Keratinocyte (primary cell): Measurements from ENCODE around the gene RNU2-63P. TPM values are rescaled to one million over a fixed set of nuclear protein-coding genes. Genes with fewer than 3 reads are reported as not detected.

Experiments
- DNase-seq: peaks from one replicate; pipeline ENCODE4 v3.0.0-alpha.2; 2011; ENCODE audit warnings: low read depth, missing footprints, low spot score
- FAIRE-seq: peaks from 2 replicates; lab custom pipeline; 2011; peaks lifted over from hg19 to GRCh38; lab: Jason Lieb, UNC
- H2AFZ ChIP-seq: 2 replicates; pipeline ENCODE4 v1.6.0; 2012; ENCODE audit warnings: low read length, control low read depth, inconsistent platforms; ENCODE audit not compliant: control insufficient read depth
- H3K27ac ChIP-seq: 2 replicates; pipeline ENCODE4 v1.5.1; 2011; ENCODE audit warnings: low read length; ENCODE audit not compliant: control insufficient read depth, insufficient read depth
- H3K27me3 ChIP-seq: 3 replicates; pipeline ENCODE4 v1.6.0; 2011; ENCODE audit warnings: low read length; ENCODE audit not compliant: control insufficient read depth, insufficient read depth; ENCODE audit errors: extremely low read depth
- H3K36me3 ChIP-seq, 2 experiments: 2 replicates in 1 of 2; 3 replicates in 1 of 2; pipeline ENCODE4 v1.5.1; 2011; ENCODE audit warnings: low read length in 2 of 2, mild to moderate bottlenecking in 1 of 2; ENCODE audit not compliant: control insufficient read depth in 2 of 2, insufficient read depth in 2 of 2; ENCODE audit errors: extremely low read depth in 1 of 2
- H3K4me1 ChIP-seq: 3 replicates; pipeline ENCODE4 v1.5.1; 2011; ENCODE audit warnings: low read length; ENCODE audit not compliant: control insufficient read depth, insufficient read depth; ENCODE audit errors: extremely low read depth
- H3K4me2 ChIP-seq: 3 replicates; pipeline ENCODE4 v1.6.0; 2011; ENCODE audit warnings: low read depth, low read length; ENCODE audit not compliant: control insufficient read depth, insufficient read depth; ENCODE audit errors: extremely low read depth
- H3K4me3 ChIP-seq, 3 experiments: fragments of 200-600 bp in 1 of 3; sonication (generic) in 1 of 3; 2 replicates in 2 of 3; 3 replicates in 1 of 3; pipeline ENCODE4 v1.5.1; 2011 to 2016; ENCODE audit warnings: low read length in 3 of 3, mild to moderate bottlenecking in 3 of 3, control low read depth in 2 of 3, inconsistent platforms in 1 of 3, low read depth in 1 of 3, mixed read lengths in 1 of 3, mixed run types in 1 of 3, moderate library complexity in 1 of 3; ENCODE audit not compliant: control insufficient read depth in 2 of 3, insufficient read depth in 2 of 3; ENCODE audit errors: extremely low read depth in 1 of 3
- H3K79me2 ChIP-seq: 2 replicates; pipeline ENCODE4 v1.6.0; 2012; ENCODE audit warnings: low read length; ENCODE audit not compliant: control insufficient read depth, insufficient read depth
- H3K9ac ChIP-seq: 3 replicates; pipeline ENCODE4 v1.6.0; 2011; ENCODE audit warnings: low read length; ENCODE audit not compliant: control insufficient read depth, insufficient read depth; ENCODE audit errors: extremely low read depth
- H3K9me1 ChIP-seq: 3 replicates; pipeline ENCODE4 v1.6.0; 2011; ENCODE audit warnings: low read length; ENCODE audit not compliant: control insufficient read depth, insufficient read depth; ENCODE audit errors: extremely low read depth
- H3K9me3 ChIP-seq: 2 replicates; pipeline ENCODE4 v1.5.1; 2012; ENCODE audit warnings: low read depth, low read length; ENCODE audit not compliant: control insufficient read depth
- H4K20me1 ChIP-seq: 3 replicates; pipeline ENCODE4 v1.6.0; 2011; ENCODE audit warnings: low read length; ENCODE audit not compliant: control insufficient read depth, insufficient read depth; ENCODE audit errors: extremely low read depth
- EZH2 ChIP-seq: IDR thresholded peaks from one replicate; pipeline ENCODE4 v1.6.1; 2012; ENCODE audit warnings: inconsistent platforms, mild to moderate bottlenecking, low read length, moderate library complexity
- dilution Hi-C: fragments of 300-500 bp; cut with MboI; formaldehyde crosslinking; loops from one replicate; pipeline ENCODE4 v1.7.0; 2020; ENCODE audit warnings: low sequenced_read_pairs; ENCODE audit not compliant: extremely low pct_ligation_motif_present
- polyA plus RNA-seq, 5 experiments: library from polyadenylated mRNA; depleted of rRNA in 3 of 5; stranded (reverse) in 3 of 5; stranded (forward) in 1 of 5; unstranded in 1 of 5; fragments of >200 nt; gene quantifications; 1 replicate in 1 of 5; 2 replicates in 3 of 5; 3 replicates in 1 of 5; pipeline versions ENCODE4 v1.2.1 to v1.2.3, GENCODE V29; 2011 to 2012; ENCODE audit warnings: missing spikeins in 2 of 5, low read depth in 1 of 5, low replicate concordance in 1 of 5
- TF ChIP-seq, protein P1 (sequence below), 3 experiments: IDR thresholded peaks in 1 of 3; conservative IDR thresholded peaks in 1 of 3; optimal IDR thresholded peaks in 1 of 3; 2 replicates in 2 of 3; 3 replicates in 1 of 3; pipeline versions ENCODE3 to v1.5.1; 2011; ENCODE audit warnings: low read length in 3 of 3, mild to moderate bottlenecking in 3 of 3, moderate library complexity in 2 of 3, control low read depth in 1 of 3, inconsistent platforms in 1 of 3; ENCODE audit not compliant: insufficient read depth in 2 of 3; ENCODE audit errors: extremely low read depth in 1 of 3

Gene RNU2-63P
- polyA plus RNA-seq, 1 donor (not counting 4 experiments of a cell fraction or from before 2014, with no cell fraction given): 2.4 TPM

DNA sequence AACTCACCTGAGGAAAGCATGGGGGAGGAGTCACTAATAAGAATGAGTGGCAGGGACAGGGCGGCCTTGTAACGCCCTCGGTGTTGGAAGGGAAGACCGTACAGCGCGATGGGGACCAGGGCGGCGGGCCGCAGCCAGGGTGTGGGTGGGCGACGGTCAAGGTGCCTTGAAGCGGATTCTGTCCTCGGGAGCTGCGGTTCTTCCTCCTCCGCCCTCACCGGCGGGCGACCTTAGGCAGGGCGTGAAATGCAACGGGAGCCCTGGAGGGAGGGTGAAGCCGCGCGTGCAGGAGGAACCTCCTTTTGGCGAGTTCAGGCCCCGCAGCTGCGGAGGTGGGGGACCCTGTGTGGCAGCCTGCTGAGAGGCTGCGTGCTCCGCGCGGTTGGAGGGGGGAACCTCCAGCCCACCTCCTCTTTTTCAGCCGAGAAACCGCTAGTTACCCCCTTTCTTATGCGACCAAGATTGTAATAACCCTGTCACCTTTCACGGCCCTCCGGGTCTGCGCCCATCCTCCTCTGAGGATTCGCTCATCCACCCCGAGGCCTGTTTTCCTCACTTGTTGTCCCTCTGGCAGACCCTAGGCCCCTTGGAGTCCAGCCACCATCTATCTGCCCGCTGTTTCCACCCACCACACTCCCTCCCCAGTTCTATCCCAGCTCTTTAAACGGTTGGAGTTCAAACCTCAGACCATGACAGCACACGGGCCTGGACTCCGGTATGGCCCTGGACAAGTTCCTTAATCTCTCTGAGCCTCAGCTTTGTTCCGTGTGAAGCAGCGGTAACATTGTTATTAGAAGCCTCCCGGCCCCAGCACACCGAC, 823 bp upstream of the RNU2-63P start:
- DNase-seq: no peak
- Histone ChIP-seq H3K79me2 (no peaks in the 10 kb centered on the region), H3K4me2 (peak overlapping the region; percentile 90), H3K9me3 (no peaks in the 10 kb centered on the region), H4K20me1 (no peaks in the 10 kb centered on the region), H2AFZ (peak overlapping the region; percentile 91), H3K27me3 (no peaks in the 10 kb centered on the region), H3K27ac (peak overlapping the region; percentile 100), H3K9ac (peak overlapping the region; percentile 98), H3K4me3 (peak overlapping the region; percentile 60 to 78 (median 75)), H3K36me3 (no peaks in the 10 kb centered on the region), H3K9me1 (no peaks in the 10 kb centered on the region), H3K4me1 (no peaks in the 10 kb centered on the region)
- no peak for TF ChIP-seq EZH2
- TF ChIP-seq, protein P1, sequence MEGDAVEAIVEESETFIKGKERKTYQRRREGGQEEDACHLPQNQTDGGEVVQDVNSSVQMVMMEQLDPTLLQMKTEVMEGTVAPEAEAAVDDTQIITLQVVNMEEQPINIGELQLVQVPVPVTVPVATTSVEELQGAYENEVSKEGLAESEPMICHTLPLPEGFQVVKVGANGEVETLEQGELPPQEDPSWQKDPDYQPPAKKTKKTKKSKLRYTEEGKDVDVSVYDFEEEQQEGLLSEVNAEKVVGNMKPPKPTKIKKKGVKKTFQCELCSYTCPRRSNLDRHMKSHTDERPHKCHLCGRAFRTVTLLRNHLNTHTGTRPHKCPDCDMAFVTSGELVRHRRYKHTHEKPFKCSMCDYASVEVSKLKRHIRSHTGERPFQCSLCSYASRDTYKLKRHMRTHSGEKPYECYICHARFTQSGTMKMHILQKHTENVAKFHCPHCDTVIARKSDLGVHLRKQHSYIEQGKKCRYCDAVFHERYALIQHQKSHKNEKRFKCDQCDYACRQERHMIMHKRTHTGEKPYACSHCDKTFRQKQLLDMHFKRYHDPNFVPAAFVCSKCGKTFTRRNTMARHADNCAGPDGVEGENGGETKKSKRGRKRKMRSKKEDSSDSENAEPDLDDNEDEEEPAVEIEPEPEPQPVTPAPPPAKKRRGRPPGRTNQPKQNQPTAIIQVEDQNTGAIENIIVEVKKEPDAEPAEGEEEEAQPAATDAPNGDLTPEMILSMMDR (optimal IDR thresholded peaks at IDR 0.05 in 1 of 3, IDR thresholded peaks at IDR 0.05 in 1 of 3, conservative IDR thresholded peaks at IDR 0.05 in 1 of 3; ENCODE audit: extremely low read depth in 1 of 3, insufficient read depth in 2 of 3, low read length in 3 of 3): no peak
- FAIRE-seq: no peak
- dilution Hi-C loops: no loop called here

- Histone ChIP-seq H3K9ac (no peak overlapping the region), H3K27me3 (no peaks in the 10 kb centered on the region), H3K36me3 (no peaks in the 10 kb centered on the region), H3K4me3 (no peak overlapping the region), H3K27ac (no peak overlapping the region), H3K4me1 (no peaks in the 10 kb centered on the region), H3K9me1 (no peaks in the 10 kb centered on the region), H3K4me2 (no peak overlapping the region), H3K9me3 (no peaks in the 10 kb centered on the region), H3K79me2 (no peaks in the 10 kb centered on the region), H2AFZ (no peak overlapping the region), H4K20me1 (no peaks in the 10 kb centered on the region)
- FAIRE-seq (no peak), DNase-seq (no peak)
- dilution Hi-C loops: no loop called here
- TF ChIP-seq, protein P1 (optimal IDR thresholded peaks at IDR 0.05 in 1 of 3, IDR thresholded peaks at IDR 0.05 in 1 of 3, conservative IDR thresholded peaks at IDR 0.05 in 1 of 3; ENCODE audit: extremely low read depth in 1 of 3, insufficient read depth in 2 of 3, low read length in 3 of 3): no peak
- TF ChIP-seq EZH2: no peak
Observed at GRCh38 chr2:88011011-88011410, 5.3 kb downstream of the RNU2-63P start.
